Transverse colon (tissue), 4 donors: ENCODE measurements around the gene ATP1B1. TPM values are rescaled to one million over a fixed set of nuclear protein-coding genes. Genes with fewer than 3 reads are reported as not detected.

Experiments
- DNase-seq: peaks from one replicate; pipeline ENCODE4 v3.0.0-alpha.2; 2019
- H3K27ac ChIP-seq, 4 donors: fragments of 200-600 bp; sonication (generic); 2 replicates each; pipeline ENCODE4 v1.5.1; 2016 to 2018; ENCODE audit warnings: inconsistent platforms in 4 of 4
- H3K27me3 ChIP-seq: fragments of 200-600 bp; sonication (generic); 2 replicates; pipeline ENCODE4 v1.5.1; 2017; ENCODE audit warnings: inconsistent platforms
- H3K36me3 ChIP-seq, 4 donors: fragments of 200-600 bp; sonication (generic); 2 replicates each; pipeline ENCODE4 v1.5.1; 2017 to 2019; ENCODE audit warnings: inconsistent platforms in 4 of 4
- H3K4me1 ChIP-seq, 4 donors: fragments of 200-600 bp; sonication (generic); 2 replicates each; pipeline ENCODE4 v1.5.1; 2017 to 2020; ENCODE audit warnings: inconsistent platforms in 4 of 4
- H3K4me3 ChIP-seq, 4 donors: fragments of 200-600 bp; sonication (generic); 1 replicate in 1 of 4; 2 replicates in 3 of 4; pipeline versions ENCODE4 v1.5.1 to v1.6.1; 2017 to 2019; ENCODE audit warnings: inconsistent platforms in 4 of 4
- H3K9me3 ChIP-seq, 2 donors: fragments of 200-600 bp; sonication (generic); 2 replicates each; pipeline ENCODE4 v1.5.1; 2017 to 2019; ENCODE audit warnings: inconsistent platforms in 2 of 2
- CTCF ChIP-seq, 5 experiments: fragments of 200-600 bp in 3 of 5; fragments of 450-650 bp in 2 of 5; sonication (generic) in 3 of 5; IDR thresholded peaks; 1 replicate in 2 of 5; 2 replicates in 3 of 5; pipeline ENCODE4 v1.5.1; 2016 to 2017; ENCODE audit warnings: antibody characterized with exemption in 5 of 5, inconsistent platforms in 3 of 5, mild to moderate bottlenecking in 2 of 5, moderate library complexity in 1 of 5
- EP300 ChIP-seq: sonication (generic); formaldehyde crosslinking; IDR thresholded peaks from one replicate; pipeline ENCODE4 v1.6.1; 2017; ENCODE audit warnings: antibody characterized with exemption, low read depth
- POLR2A ChIP-seq: fragments of 450-650 bp; IDR thresholded peaks from one replicate; pipeline ENCODE4 v1.6.1; 2016; ENCODE audit warnings: antibody characterized with exemption, mild to moderate bottlenecking, moderate library complexity
- POLR2AphosphoS5 ChIP-seq, 3 donors: sonication (generic); formaldehyde crosslinking; IDR thresholded peaks; one replicate each; pipeline ENCODE4 v1.6.1; 2016; ENCODE audit warnings: antibody characterized with exemption in 3 of 3
- WGBS, 2 donors: methylation state at CpG; one replicate each; pipeline ENCODE4 v1.1.5; 2018; ENCODE audit warnings: low coverage in 1 of 2; 5-methylcytosine and 5-hydroxymethylcytosine counted together
- in situ Hi-C, 4 donors: fragments of 200-750 bp; cut with MboI; loops; one replicate each; pipeline versions ENCODE4 v1.15.0 to v1.15.1; 2017; ENCODE audit warnings: low sequenced_read_pairs in 3 of 4, low pct_ligation_motif_present in 1 of 4, low pct_unique_long_range_greater_than_20kb in 1 of 4
- intact Hi-C: fragments of 100-400 bp; cut with DNase I; formaldehyde crosslinking; loops from one replicate; pipeline ENCODE4 v1.15.1; 2023; ENCODE audit warnings: low total_unique reads
- total RNA-seq, 4 donors: library from RNA; depleted of rRNA; stranded (reverse); fragments of >200 nt; gene quantifications; one replicate each; pipeline ENCODE4 v1.1.0, GENCODE V29; 2016

Gene ATP1B1
- total RNA-seq, 4 donors from 2014 or later: 82.8 to 493 (median 375) TPM

- Histone ChIP-seq H3K36me3 (peaks cover 0 to 14% (median 3%) of the 10 kb centered on the region in 4 donors), H3K27me3 (no peaks in the 10 kb centered on the region), H3K4me1 (peaks cover 41 to 96% (median 75%) of the 10 kb centered on the region in 4 donors), H3K4me3 (peak overlapping the region in 1 of 4 donors; percentile 15), H3K9me3 (no peaks in the 10 kb centered on the region), H3K27ac (peak overlapping the region; percentile 71 to 98 (median 96))
- intact Hi-C loops: no loop called here
- in situ Hi-C loops: loop anchor here in 2 of 4 donors (25.0 kb wide), 3 partner anchors 221 to 654 kb away; no protein-coding TSS in a partner anchor
- TF ChIP-seq POLR2AphosphoS5 (IDR thresholded peaks at IDR 0.05) (peak; percentile 52 to 65 (median 59)), POLR2A (peak; percentile 32), CTCF (IDR thresholded peaks at IDR 0.05) (no peak), EP300 (no peak)
- WGBS, 2 donors: 34 to 52% methylated on average over 4 to 12 of the region's 14 CpGs
- peak; percentile 80 for DNase-seq
These were observed 9.5 kb downstream of the ATP1B1 start for GRCh38 chr1:169115891-169116585.

DNA sequence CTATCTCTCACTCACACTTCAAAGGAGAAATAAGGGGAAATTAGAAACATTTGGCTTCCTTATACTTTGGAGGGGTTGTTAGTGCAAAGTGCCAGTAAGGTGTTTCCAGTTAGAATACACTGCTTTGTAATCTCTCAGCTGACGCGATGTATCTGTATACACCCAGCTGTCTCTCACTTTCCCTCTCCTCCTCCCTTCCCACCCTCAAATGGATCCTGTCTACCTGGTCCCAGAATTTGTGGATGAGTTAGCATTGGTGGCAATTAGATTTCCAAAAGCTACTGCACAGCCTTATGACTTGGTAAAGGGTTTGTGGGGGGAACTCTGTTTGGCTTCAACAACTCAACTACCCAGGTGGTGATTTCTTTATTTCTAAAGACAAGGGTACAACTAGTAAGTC lies 10.5 kb downstream of the ATP1B1 start:
- whole genome bisulfite sequencing, 2 donors: 57% methylated on average over 2 of the region's 2 CpGs; no CpG with 5 or more reads in 1 of the 2 donors
- DNase-seq: no peak
- H3K4me1 ChIP-seq: peaks cover 41 to 96% (median 70%) of the 10 kb centered on the region in 4 donors
- no peak overlapping the region for H3K4me3 ChIP-seq
- intact Hi-C loops: no loop called here
- H3K27ac ChIP-seq: peak overlapping the region; percentile 71 to 98 (median 96)
- H3K9me3 ChIP-seq: no peaks in the 10 kb centered on the region
- in situ Hi-C loops: loop anchor here in 2 of 4 donors (25.0 kb wide), 3 partner anchors 220 to 655 kb away; no protein-coding TSS in a partner anchor
- no peak for TF ChIP-seq CTCF (IDR thresholded peaks at IDR 0.05)
- no peak for TF ChIP-seq POLR2A
- no peak for TF ChIP-seq EP300
- peaks cover 0 to 10% (median 0%) of the 10 kb centered on the region in 4 donors for H3K36me3 ChIP-seq
- no peaks in the 10 kb centered on the region for H3K27me3 ChIP-seq

- 74% methylated on average over 1 of the region's 1 CpG; no CpG with 5 or more reads in 1 of the 2 donors for WGBS, 2 donors
- Histone ChIP-seq H3K27ac (peak overlapping the region; percentile 71 to 98 (median 96)), H3K27me3 (no peaks in the 10 kb centered on the region), H3K4me1 (peaks cover 35 to 93% (median 67%) of the 10 kb centered on the region in 4 donors), H3K9me3 (no peaks in the 10 kb centered on the region), H3K4me3 (no peak overlapping the region), H3K36me3 (peaks cover 0 to 9% (median 0%) of the 10 kb centered on the region in 4 donors)
- intact Hi-C loops: no loop called here
- in situ Hi-C loops: loop anchor here in 2 of 4 donors (25.0 kb wide), 3 partner anchors 220 to 655 kb away; no protein-coding TSS in a partner anchor
- TF ChIP-seq POLR2AphosphoS5 (IDR thresholded peaks at IDR 0.05) (no peak), EP300 (no peak), CTCF (IDR thresholded peaks at IDR 0.05) (no peak), POLR2A (no peak)
- DNase-seq: no peak
These were observed 11.1 kb downstream of the ATP1B1 start for GRCh38 chr1:169117599-169117998.

GRCh38 chr1:169118227-169118626 lies 11.7 kb downstream of the ATP1B1 start:
- peaks cover 29 to 90% (median 63%) of the 10 kb centered on the region in 4 donors for H3K4me1 ChIP-seq
- in situ Hi-C loops: loop anchor here in 2 of 4 donors (25.0 kb wide), 3 partner anchors 219 to 656 kb away; no protein-coding TSS in a partner anchor
- TF ChIP-seq EP300 (no peak), POLR2AphosphoS5 (IDR thresholded peaks at IDR 0.05) (peak in 1 of 3 donors; percentile 6)
- DNase-seq: no peak
- H3K36me3 ChIP-seq: peaks cover 0 to 9% (median 0%) of the 10 kb centered on the region in 4 donors
- peak overlapping the region; percentile 39 to 98 (median 83) for H3K27ac ChIP-seq
- H3K27me3 ChIP-seq: no peaks in the 10 kb centered on the region
- WGBS, 2 donors: 42 to 58% methylated on average over 2 to 4 of the region's 4 CpGs
- intact Hi-C loops: no loop called here
- no peak overlapping the region for H3K4me3 ChIP-seq
- H3K9me3 ChIP-seq: no peaks in the 10 kb centered on the region
